HG03045 (cell line): ENCODE results near the gene GPR148.
"Not testable (repeated sequence)": the region's sequence is repeated elsewhere in the genome, so short reads cannot be mapped to it uniquely, and the experiment has no call there.

ENCODE experiments used
- ATAC-seq: cut with Tn5 transposase; IDR thresholded peaks from one replicate; pipeline ENCODE4 v1.9.1; 2021; ENCODE audit warnings: mild to moderate bottlenecking, moderate library complexity; ENCODE audit not compliant: unreplicated experiment

GPR148 gene

GRCh38 chr2:130728549-130729316 lies at the start of gene GPR148:
Gene GPR148, plus strand, starts transcription at chr2:130729070. Its CDS starts 82 bp downstream, at chr2:130729152.
- ATAC-seq: no peak

- ATAC-seq: peak; percentile 24
These were observed 36.7 kb upstream of the GPR148 start for GRCh38 chr2:130692041-130692770.

- not testable (repeated sequence) for ATAC-seq
These were observed 35.4 kb upstream of the GPR148 start for GRCh38 chr2:130693474-130693873.

- ATAC-seq: not testable (repeated sequence)
These were observed 25.6 kb upstream of the GPR148 start for GRCh38 chr2:130703250-130703649.

- ATAC-seq: not testable (repeated sequence)
These were observed 14.1 kb upstream of the GPR148 start for GRCh38 chr2:130714795-130715194.

GRCh38 chr2:130720036-130720435 lies 8.8 kb upstream of the GPR148 start:
- ATAC-seq: no peak

- ATAC-seq: no peak
These were observed 8.3 kb upstream of the GPR148 start for GRCh38 chr2:130720528-130720927.

GRCh38 chr2:130724455-130724854 lies 4.4 kb upstream of the GPR148 start:
- no peak for ATAC-seq

GRCh38 chr2:130726614-130727180 lies 2.2 kb upstream of the GPR148 start:
- ATAC-seq: no peak

- peak; percentile 92 for ATAC-seq
These were observed 1.5 kb upstream of the GPR148 start for GRCh38 chr2:130727286-130727924.

GRCh38 chr2:130728007-130728454 lies 839 bp upstream of the GPR148 start:
- peak; percentile 29 for ATAC-seq

GRCh38 chr2:130729322-130730299 lies 741 bp downstream of the GPR148 start:
- no peak for ATAC-seq

- ATAC-seq: not testable (repeated sequence)
These were observed 3.4 kb downstream of the GPR148 start for GRCh38 chr2:130732257-130732656.

- ATAC-seq: no peak
These were observed 6.3 kb downstream of the GPR148 start for GRCh38 chr2:130735200-130735599.

GRCh38 chr2:130736487-130736886 lies 7.6 kb downstream of the GPR148 start:
- ATAC-seq: no peak

- no peak for ATAC-seq
These were observed 8.7 kb downstream of the GPR148 start for GRCh38 chr2:130737592-130737991.

- ATAC-seq: no peak
These were observed 11.8 kb downstream of the GPR148 start for GRCh38 chr2:130740671-130741070.

GRCh38 chr2:130743278-130743677 lies 14.4 kb downstream of the GPR148 start:
- ATAC-seq: no peak

- no peak for ATAC-seq
These were observed 15.6 kb downstream of the GPR148 start for GRCh38 chr2:130744287-130745117.
